Stomach (tissue), 9 donors: Measurements from ENCODE around the gene FBXO7. TPM values are rescaled to one million over a fixed set of nuclear protein-coding genes. Genes with fewer than 3 reads are reported as not detected.
"Not testable (repeated sequence)": the region's sequence is repeated elsewhere in the genome, so short reads cannot be mapped to it uniquely, and the experiment has no call there.

Source experiments
- DNase-seq, 2 donors: peaks; one replicate each; pipeline versions ENCODE4 v3.0.0 to v3.0.0-alpha.2; 2013 to 2019
- H3K27ac ChIP-seq, 5 donors: fragments of 200-600 bp in 4 of 5; sonication (generic) in 4 of 5; one replicate each; pipeline ENCODE4 v1.5.1; 2013 to 2019; ENCODE audit warnings: mild to moderate bottlenecking in 1 of 5, moderate library complexity in 1 of 5
- H3K27me3 ChIP-seq, 3 donors: fragments of 200-600 bp; sonication (generic); one replicate each; pipeline ENCODE4 v1.5.1; 2017 to 2019; ENCODE audit warnings: mixed run types in 1 of 3
- H3K36me3 ChIP-seq, 4 donors: fragments of 200-600 bp; sonication (generic); 1 replicate in 3 of 4; 2 replicates in 1 of 4; pipeline ENCODE4 v1.5.1; 2016 to 2019
- H3K4me1 ChIP-seq, 4 donors: fragments of 200-600 bp; sonication (generic); one replicate each; pipeline ENCODE4 v1.5.1; 2016 to 2019
- H3K4me3 ChIP-seq, 4 donors: fragments of 200-600 bp; sonication (generic) in 3 of 4; one replicate each; pipeline ENCODE4 v1.5.1; 2016 to 2019; ENCODE audit warnings: mild to moderate bottlenecking in 1 of 4
- H3K9me3 ChIP-seq, 4 donors: fragments of 200-600 bp; sonication (generic); one replicate each; pipeline ENCODE4 v1.5.1; 2016 to 2019
- CTCF ChIP-seq, 7 experiments: fragments of 450-650 bp in 4 of 7; fragments of 200-600 bp in 3 of 7; sonication (generic) in 3 of 7; IDR thresholded peaks; one replicate each; pipeline ENCODE4 v1.5.1; 2016 to 2019; ENCODE audit warnings: antibody characterized with exemption in 7 of 7, control low read depth in 2 of 7, mild to moderate bottlenecking in 1 of 7
- EP300 ChIP-seq: sonication (generic); formaldehyde crosslinking; IDR thresholded peaks from one replicate; pipeline ENCODE4 v1.6.1; 2017; ENCODE audit warnings: antibody characterized with exemption
- POLR2A ChIP-seq, 4 donors: fragments of 450-650 bp; IDR thresholded peaks; one replicate each; pipeline ENCODE4 v1.6.1; 2016; ENCODE audit warnings: antibody characterized with exemption in 4 of 4, control low read depth in 2 of 4, mild to moderate bottlenecking in 1 of 4, moderate library complexity in 1 of 4
- POLR2AphosphoS5 ChIP-seq, 3 donors: sonication (generic); formaldehyde crosslinking; IDR thresholded peaks; one replicate each; pipeline ENCODE4 v1.6.1; 2016; ENCODE audit warnings: antibody characterized with exemption in 3 of 3
- WGBS, 5 donors: extraction: QIAGEN DNeasy Blood & Tissue Kit in 3 of 5; methylation state at CpG; one replicate each; pipeline versions ENCODE4 v1.1.5 to v1.1.7; 2013 to 2018; 5-methylcytosine and 5-hydroxymethylcytosine counted together
- intact Hi-C: fragments of 100-400 bp; cut with DNase I; formaldehyde crosslinking; loops from one replicate; pipeline ENCODE4 v1.15.1; 2023; ENCODE audit warnings: low total_unique reads
- polyA plus RNA-seq, 3 donors: library from polyadenylated mRNA; stranded (reverse); fragments of 200-250 nt; gene quantifications; one replicate each; pipeline ENCODE4 v1.2.3, GENCODE V29; 2013
- total RNA-seq, 5 donors: library from RNA; depleted of rRNA; stranded (reverse); fragments of >200 nt; gene quantifications; one replicate each; pipeline versions ENCODE4 v1.1.0 to v1.2.3, GENCODE V29; 2014 to 2016
- donor health status: healthy with polysubstance abuse.
- donor health status: Bipolar disorder and iron deficiency.
- donor health status: healthy.

Gene FBXO7
- total and polyA plus RNA-seq, 8 donors = 44.9 to 132 (median 65.9) TPM

DNA sequence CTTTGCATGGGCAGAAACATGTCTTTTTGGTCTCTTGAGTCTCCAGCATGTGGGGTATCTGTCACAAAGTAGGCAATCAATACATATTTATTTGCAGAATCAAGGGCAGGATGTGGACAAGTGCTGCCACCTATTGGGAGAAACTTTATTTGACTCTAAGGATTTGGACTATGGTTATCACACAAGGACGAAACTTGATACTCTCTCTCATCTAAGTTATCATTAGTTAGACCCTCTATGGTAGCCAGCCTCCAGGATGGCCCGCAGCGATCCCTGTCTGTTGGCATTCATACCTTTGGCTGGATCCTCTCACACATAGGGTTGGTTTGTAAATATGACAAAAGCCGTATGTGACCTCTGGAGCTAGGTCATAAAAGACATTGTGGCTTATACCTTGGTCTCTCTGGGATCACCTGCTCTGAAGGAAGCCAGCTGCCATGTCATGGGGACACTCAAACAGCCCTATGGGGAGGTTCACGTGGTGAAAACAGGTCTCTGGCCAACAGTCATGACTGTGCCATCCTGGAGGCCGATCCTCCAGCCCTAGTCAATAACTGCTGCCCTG, 1.1 kb upstream of the FBXO7 start:
- H3K4me1 ChIP-seq = peaks cover 20 to 48% (median 32%) of the 10 kb centered on the region in 4 donors
- intact Hi-C loops = no loop called here
- no peaks in the 10 kb centered on the region for H3K36me3 ChIP-seq
- DNase-seq = peak in 1 of 2 donors; percentile 85
- 29 to 40% (median 38%) methylated on average over 6 of the region's 6 CpGs for WGBS, 5 donors
- peak overlapping the region in 3 of 5 donors; percentile 98 to 100 (median 98) for H3K27ac ChIP-seq
- H3K4me3 ChIP-seq = peak overlapping the region in 3 of 4 donors; percentile 67 to 97 (median 77)
- H3K9me3 ChIP-seq = no peaks in the 10 kb centered on the region
- TF ChIP-seq POLR2AphosphoS5 (IDR thresholded peaks at IDR 0.05) (no peak), CTCF (IDR thresholded peaks at IDR 0.05) (peak in 4 of 7 experiments; percentile 26 to 61 (median 44))
- H3K27me3 ChIP-seq = no peaks in the 10 kb centered on the region

DNA sequence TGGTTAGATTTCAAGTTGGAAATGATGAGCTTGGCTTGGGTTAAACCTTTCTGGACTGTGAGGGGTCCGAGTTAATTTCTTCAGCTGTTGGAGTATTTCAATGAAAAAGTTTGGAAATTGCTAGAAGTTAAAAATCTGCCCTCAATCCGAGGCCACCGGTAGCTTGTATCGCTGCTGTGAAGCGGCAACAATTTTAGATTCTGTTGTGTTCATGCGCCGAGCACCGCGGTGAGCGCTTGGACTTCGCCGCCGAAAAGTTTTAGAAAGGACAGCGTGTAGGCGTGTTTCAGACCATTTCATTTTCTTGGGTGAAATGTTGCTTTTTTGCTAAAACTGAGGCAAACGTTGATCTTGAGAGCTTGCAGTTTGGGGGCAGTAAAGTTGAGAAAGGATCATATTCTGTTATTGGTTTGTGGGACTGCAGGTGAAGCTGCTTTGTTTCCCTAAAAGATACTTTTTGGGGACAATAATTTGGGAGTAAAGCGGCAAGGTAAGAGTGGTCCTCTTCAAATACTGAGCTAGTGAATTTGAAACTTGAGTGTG, 928 bp downstream of the FBXO7 start:
- Histone ChIP-seq H3K4me3 (peak overlapping the region; percentile 67 to 98 (median 87)), H3K27ac (peak overlapping the region; percentile 98 to 100 (median 99)), H3K36me3 (peaks cover 0 to 17% (median 8%) of the 10 kb centered on the region in 4 donors), H3K4me1 (peaks cover 20 to 64% (median 48%) of the 10 kb centered on the region in 4 donors), H3K27me3 (no peaks in the 10 kb centered on the region), H3K9me3 (no peaks in the 10 kb centered on the region)
- intact Hi-C loops = no loop called here
- peak in 1 of 3 donors; percentile 5 for TF ChIP-seq POLR2AphosphoS5 (IDR thresholded peaks at IDR 0.05)
- no peak for TF ChIP-seq CTCF (IDR thresholded peaks at IDR 0.05)
- 0 to 1% (median 0%) methylated on average over 17 of the region's 17 CpGs for WGBS, 5 donors
- peak; percentile 40 to 73 for DNase-seq

DNA sequence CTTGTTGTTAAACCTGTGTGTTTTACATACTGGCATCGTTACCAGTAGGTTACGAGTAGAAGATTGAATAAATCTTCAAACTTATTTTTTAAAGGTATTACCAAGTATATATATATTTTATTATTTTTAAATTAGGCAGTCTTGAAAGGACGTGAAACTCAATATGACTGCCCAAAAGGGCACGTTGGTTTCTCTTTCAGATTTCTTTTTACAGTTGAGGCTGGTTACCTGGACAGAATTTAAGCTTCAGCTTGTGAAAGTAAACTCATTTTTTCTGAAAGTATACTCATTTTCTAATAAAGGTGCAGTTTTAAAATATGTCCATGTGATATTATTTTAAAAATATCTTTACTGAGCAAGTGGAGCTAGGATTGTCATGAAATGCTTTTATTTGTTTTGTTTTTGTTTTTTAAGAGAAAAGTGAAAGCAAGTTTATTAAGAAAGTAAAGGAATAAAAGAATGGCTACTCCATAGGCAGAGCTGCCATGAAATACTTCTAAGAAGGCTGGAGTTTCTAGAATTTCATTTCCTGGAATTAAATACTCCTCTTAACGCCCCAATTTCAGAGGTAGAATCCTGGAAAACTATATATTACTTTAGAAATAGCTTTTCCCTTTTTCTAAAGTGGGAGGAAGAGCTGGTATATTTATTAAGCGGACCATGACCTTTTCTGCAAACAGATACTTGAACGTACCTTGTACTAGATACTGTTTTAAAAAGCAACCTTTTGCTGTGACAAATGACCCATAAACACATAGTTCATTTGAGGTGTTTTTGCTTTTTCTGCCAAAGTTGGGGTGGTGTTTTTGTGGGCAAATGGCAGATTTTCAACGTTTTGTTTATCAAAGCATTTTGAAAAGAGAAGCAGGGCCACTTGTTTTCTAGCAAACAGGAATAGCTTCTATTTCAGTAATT, 1.9 kb downstream of the FBXO7 start:
- 11 to 18% (median 12%) methylated on average over 8 of the region's 8 CpGs for WGBS, 5 donors
- peaks cover 20 to 67% (median 48%) of the 10 kb centered on the region in 4 donors for H3K4me1 ChIP-seq
- TF ChIP-seq POLR2A (IDR thresholded peaks at IDR 0.05) = no peak
- TF ChIP-seq CTCF (IDR thresholded peaks at IDR 0.05) = no peak
- TF ChIP-seq EP300 = no peak
- TF ChIP-seq POLR2AphosphoS5 (IDR thresholded peaks at IDR 0.05) = no peak
- DNase-seq = peak in 1 of 2 donors; percentile 21
- peaks cover 0 to 22% (median 11%) of the 10 kb centered on the region in 4 donors for H3K36me3 ChIP-seq
- H3K4me3 ChIP-seq = peak overlapping the region; percentile 67 to 98 (median 87)
- intact Hi-C loops = no loop called here
- no peaks in the 10 kb centered on the region for H3K27me3 ChIP-seq
- H3K27ac ChIP-seq = peak overlapping the region in 4 of 5 donors; percentile 98 to 100 (median 99)
- no peaks in the 10 kb centered on the region for H3K9me3 ChIP-seq

GRCh38 chr22:32477596-32477995, 3.0 kb downstream of the FBXO7 start:
- Histone ChIP-seq H3K9me3 (no peaks in the 10 kb centered on the region), H3K36me3 (peaks cover 0 to 22% (median 11%) of the 10 kb centered on the region in 4 donors), H3K4me3 (no peak overlapping the region), H3K27me3 (no peaks in the 10 kb centered on the region), H3K27ac (no peak overlapping the region), H3K4me1 (peaks cover 26 to 68% (median 53%) of the 10 kb centered on the region in 4 donors)
- WGBS, 5 donors = 87 to 92% (median 90%) methylated on average over 5 of the region's 5 CpGs
- DNase-seq = no peak
- intact Hi-C loops = no loop called here
- no peak for TF ChIP-seq EP300
- no peak for TF ChIP-seq CTCF (IDR thresholded peaks at IDR 0.05)
- TF ChIP-seq POLR2A (IDR thresholded peaks at IDR 0.05) = no peak
- TF ChIP-seq POLR2AphosphoS5 (IDR thresholded peaks at IDR 0.05) = no peak

DNA sequence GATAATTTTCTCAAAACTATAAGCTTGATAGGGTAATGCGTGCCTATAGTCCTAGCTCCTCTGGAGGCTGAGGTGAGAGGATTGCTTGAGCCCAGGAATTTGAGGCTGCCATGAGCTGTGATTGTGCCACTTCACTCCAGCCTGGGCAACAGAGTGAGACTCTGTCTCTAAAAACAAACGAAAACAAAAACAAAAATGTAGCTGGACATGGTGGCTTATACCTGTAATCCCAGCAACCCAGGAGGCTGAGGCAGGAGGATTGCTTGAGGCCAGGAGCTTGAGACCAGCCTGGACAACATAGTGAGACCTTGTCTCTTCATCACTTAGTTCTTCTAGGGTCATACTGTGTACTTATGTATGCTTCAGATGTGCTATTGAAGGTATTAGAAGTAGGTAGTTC, 3.9 kb downstream of the FBXO7 start:
- Histone ChIP-seq H3K4me1 (peaks cover 27 to 71% (median 56%) of the 10 kb centered on the region in 4 donors), H3K36me3 (peaks cover 0 to 22% (median 13%) of the 10 kb centered on the region in 4 donors)
- H3K27ac ChIP-seq, H3K27me3 ChIP-seq, H3K9me3 ChIP-seq, DNase-seq, H3K4me3 ChIP-seq, intact Hi-C loops: not testable (repeated sequence)
- WGBS, 5 donors = 92 to 97% (median 95%) methylated on average over 2 of the region's 2 CpGs
